Cerebellar nuclear complex (tissue), 1 donor: ENCODE measurements around the gene PMEPA1.

Source experiments
- DNase-seq, 2 experiments: peaks; one replicate each; lab custom pipeline; 2025; lab: John Stamatoyannopoulos, UW

PMEPA1 gene

DNA sequence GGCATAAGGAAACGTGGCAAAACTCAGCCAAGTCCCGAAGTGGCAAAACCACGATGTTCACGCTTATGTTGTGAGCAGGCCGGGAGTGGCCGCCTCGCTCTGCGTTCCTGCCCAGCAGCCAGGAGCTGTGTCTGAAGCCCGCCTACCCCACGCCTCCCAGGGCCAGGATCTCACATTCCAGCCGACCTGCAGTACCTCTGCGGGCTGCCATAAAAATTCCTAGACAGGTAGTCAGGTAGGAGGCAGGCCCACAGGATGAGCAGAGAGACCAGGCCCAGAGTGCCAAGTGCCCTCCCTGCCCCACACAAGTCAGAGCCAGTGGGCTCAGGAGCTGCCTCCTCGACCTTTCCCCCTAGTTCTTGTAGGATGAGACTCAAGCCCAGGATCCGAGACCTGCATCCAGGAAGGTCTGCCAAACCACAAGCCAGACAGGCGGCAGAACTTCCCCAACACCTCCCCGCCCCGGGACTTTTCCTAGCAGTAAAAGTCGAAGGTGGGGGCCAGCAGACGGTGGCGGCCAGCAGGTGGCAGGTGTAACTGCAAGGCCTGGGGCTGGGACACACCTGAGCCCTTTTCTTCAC lies 16.7 kb downstream of the PMEPA1 start:
- DNase-seq: no peak

DNA sequence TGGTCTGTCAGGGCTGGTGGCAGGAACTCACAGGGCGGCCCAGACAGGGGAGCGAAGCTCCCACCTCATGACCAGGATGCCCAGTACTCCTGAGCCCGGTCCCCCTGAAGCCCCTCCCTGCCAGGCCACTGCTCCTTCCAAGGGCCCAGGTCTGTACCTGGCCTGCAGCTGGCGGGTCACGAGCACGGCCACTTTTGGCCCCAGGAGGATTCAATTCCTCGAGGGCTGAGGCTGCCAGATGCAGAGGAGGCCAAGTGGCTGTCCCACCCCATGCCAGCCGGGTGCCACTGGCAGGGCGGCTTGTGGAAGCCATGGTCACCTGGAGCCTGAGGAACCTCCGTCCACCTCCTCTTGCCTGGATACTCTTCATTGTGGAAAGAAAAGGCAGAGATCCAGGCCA lies 17.4 kb downstream of the PMEPA1 start:
- no peak for DNase-seq

DNA sequence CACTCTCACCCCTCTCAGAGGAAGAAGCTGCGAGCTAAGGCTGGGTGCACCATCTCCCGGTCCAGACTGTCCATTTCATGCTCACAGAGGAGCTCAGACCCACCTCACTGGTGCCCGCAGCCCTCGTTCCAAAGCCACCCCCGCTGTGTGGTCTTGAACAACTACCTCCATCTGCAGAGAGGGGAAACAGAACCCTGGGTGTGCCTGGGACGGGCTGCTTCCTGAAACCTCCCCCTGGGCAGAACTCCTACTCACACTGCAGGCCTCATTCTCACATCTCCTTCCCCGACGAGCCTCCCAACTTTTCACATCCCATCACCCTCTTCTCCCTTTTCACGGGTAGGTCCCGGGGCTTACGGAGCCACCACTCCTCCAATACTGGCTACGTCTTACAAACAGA lies 18.1 kb downstream of the PMEPA1 start:
- no peak for DNase-seq

DNA sequence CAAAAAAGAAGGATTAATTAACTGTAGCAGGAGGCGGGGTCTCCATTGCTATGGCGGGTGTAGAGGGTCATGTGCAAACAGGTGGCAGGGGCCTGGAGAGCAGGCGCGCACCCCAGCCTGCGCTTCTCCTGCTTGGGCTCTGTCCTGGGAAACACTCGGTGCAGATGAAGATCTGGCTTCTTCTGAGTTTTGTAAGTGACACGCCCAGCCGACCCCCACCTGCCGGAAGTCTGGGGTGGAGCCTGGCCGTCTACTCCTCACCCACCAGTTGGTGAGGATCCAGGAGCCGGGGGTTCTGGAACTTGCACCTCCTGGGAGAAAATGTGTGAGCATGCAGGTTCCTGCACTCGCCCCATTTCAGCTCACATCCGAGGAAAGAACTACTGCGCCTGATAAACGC lies 19.3 kb downstream of the PMEPA1 start:
- DNase-seq: no peak

DNA sequence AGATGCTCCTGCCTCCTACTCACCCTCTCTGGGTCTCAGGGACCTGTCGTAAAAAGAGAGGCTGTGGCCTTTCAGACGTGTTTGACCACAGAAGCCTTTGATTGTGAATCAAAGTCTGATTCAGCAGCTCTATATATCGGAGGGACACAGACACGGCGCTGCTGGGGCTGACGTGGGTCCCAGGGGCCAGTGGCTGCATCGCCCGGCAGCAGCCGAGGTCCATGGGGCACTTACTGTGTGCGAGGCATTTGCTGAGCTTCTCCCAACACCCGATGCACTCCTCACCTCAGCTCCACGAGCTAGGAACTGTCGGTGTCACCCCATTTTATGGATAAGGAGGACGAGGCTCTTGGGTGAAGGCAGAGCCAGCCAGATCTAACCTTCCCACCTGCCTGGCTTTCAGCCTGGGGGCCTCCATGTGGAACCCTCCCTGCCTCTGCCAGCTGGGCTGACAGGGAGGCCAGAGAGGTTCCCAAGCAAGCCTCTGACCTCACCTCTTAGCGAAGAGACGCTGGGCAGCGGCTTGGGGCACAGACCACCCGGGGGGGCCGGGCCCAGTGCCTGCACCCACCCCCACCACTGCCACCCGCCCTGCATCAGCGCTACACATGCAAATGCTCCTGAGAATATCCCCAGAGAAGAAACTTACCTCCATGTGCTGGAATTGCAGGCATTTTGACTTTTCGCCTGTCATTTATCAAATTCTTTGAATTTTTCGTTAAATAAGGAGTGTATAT lies 19.9 kb downstream of the PMEPA1 start:
- no peak for DNase-seq

DNA sequence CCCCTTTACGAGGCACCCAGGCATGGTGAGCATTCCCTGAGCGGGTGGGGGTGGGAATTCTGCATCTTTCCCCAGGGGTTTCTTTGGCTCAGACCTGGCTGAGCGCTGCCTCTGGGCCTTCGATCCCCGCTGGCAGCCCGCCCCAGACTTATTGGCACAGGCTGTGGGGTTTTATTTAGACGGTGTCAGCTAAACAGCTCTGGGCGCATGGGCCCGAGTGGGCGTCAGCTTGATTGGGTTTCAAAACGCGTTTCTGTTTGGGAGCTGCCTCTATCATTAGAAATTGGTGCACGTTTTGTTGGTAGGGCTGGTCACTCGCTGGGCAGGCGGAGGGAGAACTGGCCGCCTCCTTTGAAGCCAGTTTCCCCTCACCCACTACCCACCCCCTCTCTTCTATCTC lies 21.0 kb downstream of the PMEPA1 start:
- DNase-seq: no peak

DNA sequence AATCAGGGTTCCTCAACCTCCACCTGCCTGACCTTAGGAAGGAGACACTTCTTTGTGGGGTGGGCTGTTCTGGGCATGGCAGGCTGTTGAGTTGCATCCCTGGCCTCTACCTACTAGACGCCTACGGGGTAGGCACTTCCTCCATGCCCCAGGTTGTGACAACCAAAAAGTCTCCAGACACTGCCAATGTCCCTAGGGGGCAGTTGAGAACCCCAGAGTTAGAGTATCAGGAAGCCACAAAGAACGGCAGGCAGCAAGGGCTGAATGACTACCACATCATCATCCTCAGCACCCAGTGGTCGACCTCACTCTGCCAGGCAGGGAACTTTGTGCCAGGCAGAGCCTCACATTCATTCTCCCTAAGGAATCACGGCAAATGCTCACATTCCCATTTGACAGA lies 21.5 kb downstream of the PMEPA1 start:
- no peak for DNase-seq

DNA sequence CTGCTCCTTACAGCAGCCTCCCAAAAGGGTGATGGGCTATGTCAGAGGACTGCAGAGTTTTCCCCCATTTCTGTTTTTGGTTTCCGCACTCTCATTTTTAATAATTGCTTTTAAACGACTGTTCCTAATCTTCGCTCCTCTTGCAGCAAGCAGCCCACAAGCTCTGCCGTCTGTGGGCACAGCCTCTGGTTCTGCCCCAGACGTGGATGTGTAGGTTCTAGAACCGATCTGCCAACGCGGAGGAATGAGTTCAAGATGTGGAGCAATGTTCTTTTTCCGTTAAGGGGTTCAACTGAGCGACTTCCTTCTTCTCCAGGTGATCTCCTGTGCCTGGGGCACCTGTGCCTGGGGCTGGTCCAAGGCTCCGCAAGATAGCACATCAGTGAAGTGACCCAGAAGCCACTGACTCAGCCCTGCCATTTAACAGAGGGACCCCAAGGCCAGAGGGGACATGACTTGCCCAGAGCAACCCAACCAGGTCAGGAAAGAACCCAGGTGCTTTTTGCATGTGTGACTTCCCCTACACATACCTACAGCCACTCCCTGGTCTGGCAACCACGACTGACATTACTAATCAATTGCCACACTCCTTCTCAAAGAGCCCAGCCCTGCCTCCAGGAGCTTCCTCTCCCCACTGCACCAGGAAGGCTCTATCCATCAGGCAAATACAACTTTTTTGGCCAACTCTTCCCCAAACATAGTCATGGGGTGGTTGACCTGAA lies 22.7 kb downstream of the PMEPA1 start:
- no peak for DNase-seq

DNA sequence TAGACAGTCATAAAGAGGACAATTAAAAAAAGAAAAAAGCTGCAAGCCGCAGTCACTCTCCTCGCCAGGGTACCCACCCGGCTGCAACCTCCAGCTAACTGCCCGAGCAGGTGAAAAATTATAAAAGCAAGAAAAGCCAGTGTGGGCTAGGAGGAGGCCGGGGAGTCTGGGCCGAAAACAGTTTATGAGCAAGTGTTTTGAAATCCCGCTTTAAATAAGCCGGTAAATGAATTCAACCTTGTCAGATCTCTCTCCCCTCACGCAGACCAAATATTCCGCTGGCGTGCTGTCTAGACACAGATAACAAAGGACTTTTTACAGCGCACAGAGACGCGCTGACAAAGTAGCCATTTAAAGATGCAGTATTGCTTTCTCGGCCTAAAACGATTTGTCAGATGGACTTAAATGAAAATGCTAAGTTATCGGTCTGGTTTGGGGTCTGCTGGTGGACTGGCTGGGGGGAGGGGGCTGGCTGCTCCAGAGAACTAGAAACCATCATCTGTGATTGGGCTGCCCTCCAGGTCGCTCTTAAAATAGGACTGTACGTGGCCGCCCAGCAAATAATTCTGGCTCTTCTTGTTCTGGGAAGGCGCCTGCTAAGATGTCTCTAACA lies 24.6 kb downstream of the PMEPA1 start:
- DNase-seq: no peak

DNA sequence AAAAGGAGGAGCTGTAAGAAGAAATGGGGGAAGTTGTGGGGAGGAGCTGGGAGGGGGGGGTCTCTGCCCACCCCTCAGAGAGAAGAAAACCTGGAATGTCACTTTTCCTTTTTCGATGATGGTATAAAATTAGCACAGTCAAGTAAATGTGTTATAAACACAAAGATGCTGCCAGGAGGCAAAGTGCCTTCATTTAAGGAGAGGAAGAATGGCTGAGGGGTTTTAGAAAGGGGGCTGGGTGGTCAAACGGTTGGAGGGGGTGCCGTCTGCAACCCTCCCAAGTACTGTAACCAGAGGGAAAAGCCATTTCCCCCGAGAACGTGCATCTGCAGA lies 25.0 kb downstream of the PMEPA1 start:
- DNase-seq: no peak

DNA sequence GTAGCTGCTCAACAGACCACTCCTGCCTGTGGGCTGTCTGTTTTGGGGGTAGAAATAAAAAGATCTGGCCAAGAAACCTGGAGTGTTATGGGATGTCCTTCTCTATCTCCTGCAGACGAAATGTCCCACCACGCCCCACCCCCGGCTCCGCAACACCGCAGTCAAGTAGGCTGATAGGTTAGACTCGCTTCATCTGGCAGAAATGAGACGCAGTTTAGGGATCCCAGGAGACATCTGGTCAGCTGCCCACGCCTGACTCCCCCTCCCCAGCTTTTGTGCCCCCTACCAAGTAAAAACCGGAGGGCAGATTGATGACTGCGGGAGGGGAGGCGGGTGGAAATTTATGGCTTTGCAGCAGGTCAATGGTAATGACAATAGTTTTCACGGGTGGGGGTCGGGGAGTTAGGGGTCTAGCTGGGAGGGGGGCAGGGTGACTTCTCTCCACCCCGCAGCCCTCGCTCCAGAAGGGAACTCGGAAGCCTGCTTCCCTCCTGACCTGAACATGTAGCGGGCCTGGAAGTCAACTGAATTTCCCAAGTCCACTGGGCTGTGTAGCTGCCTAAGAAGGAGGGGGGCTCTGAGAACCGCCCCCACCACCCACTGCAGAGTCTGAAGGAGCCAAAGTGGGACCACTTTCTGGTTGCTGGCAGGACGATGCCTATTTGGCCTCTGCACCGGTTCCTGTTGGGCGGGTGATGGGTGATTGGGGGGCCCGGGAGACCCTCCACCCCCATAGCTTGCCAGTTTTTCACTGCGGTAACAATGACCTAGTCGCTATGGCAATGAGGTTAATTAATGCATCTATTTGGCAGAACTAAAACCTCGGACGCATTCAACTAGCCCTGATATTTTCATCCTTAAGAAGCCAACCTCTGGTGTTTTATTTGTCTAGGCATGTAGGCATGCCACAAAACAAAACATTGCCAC lies 25.7 kb downstream of the PMEPA1 start:
- DNase-seq: no peak

DNA sequence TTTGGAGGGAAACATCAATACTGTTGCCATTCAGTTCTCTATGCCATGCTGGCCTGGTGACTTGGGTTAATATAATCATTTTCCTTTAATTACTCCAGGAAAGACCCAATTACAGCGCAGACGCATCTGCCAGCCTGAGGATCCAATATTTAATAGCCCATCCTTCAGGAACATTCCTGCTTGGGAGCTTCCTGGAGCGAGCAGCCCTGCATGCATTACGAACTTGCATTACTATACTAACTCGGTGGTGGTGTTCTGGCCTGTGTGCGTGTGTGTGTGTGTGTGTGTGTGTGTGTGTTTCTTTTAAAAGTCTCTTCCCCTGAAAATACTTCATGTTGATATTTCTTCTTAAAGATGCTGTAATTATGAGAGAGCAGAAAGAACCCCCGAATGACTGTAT lies 26.5 kb downstream of the PMEPA1 start:
- DNase-seq: no peak

DNA sequence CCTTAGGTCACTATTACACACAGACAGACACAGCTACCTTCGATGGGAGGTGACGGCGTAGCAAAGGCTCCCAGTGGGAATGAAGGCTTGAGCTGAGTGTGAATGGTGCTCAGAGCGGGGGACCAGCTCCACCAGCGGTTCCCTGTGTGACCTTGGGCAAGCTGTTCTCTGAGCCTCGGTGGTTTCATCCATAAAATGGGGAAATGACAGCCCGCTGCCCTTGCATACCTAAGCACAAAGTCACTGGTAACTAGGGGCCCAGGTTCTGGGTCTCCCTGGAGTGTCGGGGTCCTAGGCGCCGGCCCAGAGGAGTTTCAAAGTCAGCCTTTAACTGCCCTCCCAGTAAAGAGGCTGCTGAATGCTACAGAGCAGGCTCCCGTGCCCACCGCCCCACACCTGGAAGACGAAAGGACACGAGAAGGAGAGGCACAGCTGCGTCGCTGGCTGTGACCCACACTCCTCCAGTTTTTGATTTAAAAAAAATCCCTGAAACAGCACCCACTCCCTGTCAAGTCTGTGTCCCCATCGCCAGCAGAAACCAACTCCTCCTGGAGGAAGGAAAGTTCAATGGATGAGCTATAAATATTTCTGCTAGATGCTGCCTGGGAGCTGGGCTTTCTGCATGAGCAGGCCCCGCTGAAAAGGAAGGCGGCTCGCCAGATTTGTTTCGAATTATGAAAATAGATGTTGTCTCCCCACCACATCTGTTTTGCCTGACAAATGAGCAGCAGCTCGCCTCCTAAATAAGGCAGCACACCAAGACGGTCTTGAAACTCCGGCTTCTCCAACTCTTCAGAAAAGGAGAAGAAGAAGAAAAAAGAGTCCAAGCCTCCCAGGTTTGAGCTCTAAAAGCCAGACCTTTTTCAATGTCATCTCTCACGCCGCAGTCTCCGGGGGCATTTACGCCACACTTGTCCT lies 27.4 kb downstream of the PMEPA1 start:
- no peak for DNase-seq

DNA sequence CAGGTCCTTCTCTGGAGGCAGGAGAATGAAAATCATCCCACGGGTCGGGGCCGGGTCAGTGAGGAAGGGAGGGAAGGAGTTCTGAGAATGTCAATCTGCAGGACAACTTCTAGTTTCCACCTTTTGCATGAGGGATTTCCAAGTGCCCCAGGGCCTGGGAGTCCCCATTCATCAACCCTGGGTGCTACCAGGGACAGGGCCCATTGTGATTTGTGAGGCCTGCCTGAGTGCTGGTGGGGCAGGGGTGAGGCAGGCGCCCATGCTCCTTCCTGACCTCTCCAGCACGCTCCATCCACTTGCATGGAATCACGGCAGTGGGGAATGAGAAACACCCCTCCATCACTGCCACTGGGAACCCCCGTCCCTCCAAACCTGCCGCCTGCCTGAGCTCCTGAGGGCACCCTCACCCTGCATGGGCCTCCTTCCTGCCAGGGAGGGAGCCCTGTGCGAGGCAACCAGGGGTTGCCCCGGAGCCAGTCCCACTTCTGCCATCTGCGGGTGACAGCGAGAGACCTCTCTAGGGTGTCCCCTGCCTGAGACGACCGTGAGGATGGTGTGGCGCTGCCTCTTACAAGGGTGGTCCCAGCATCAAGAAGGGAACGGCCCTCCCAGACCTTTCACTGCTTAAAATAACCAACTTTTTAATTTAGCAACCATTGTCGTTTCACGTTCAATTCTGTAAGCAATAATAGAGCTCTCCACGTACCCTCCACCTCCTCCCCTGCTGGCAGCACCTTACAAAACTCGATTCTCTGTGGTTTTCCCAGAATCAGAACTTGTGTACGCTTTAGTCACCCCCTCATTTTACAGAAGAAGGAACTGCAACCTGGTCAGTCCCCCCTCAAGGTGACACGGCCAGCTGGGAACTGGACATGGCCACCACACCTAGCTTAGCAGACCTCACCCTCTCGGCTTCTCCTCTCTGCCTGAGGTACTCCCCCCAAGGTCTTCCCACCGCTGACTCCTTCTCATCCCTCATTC lies 28.6 kb downstream of the PMEPA1 start:
- DNase-seq: no peak

DNA sequence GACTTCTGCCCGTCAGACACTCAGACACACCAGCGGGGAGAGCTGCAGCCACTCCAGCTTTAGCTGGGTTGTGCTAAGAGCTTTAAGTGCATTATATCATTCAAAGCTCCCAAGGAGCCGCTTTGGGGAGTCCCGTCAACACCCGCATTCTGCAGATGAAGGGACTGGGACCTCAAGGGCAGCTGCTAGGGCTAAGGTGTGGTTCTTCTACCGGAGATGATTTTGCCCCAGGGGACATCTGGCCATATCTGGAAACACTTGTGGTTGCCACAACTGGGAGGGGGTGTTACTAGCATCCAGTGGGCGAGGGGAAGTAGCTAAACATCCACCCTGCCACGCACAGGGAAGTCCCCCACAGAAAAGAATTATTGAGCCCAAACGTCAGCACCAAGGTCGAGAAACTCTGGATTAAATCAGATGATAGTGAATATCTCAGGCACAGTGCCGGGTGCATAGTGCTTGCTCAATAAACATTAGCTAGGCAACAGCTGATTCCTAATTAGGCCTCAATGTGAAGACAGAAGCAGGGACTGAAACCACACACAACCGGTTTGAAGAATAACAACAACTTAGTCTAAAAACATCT lies 29.6 kb downstream of the PMEPA1 start:
- DNase-seq: no peak

DNA sequence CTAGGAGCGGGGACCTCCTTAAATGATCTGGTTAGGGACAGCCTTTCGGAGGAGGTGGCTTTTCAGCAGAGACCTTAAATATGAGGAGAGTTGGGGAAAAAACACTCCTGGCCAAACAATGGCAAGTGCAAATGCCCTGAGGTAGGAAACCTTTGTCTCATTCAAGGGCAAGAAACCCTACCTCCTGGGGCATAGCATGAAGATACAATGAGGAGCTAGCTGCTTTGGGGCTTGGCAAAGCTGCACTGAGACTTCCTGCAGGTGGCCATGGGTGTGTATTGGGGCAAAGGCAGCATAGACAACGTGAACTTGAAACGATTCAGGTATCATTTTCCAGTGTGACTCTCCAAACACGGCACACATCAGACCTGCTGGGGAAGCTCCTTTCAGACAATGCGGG lies 30.7 kb downstream of the PMEPA1 start:
- DNase-seq: no peak

DNA sequence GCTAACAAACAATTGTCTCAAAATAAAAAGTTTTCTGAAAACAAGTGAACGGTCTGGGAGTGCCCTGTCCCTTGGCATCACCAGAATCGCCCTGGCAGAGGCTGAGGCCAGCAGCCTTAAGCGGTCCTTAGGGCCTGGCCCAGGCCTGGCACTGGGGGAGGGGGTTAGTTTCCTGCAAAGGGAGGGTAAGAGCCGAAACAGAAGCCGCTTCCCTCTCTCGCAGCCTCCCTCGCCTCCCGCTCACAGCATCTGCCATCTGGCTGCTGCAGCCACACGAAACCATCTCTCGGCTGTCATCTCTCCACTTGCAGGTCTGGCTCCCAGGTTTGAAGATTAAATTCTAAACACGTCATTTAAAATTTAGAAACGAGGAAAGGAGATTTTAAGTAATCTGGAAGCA lies 31.5 kb downstream of the PMEPA1 start:
- no peak for DNase-seq

DNA sequence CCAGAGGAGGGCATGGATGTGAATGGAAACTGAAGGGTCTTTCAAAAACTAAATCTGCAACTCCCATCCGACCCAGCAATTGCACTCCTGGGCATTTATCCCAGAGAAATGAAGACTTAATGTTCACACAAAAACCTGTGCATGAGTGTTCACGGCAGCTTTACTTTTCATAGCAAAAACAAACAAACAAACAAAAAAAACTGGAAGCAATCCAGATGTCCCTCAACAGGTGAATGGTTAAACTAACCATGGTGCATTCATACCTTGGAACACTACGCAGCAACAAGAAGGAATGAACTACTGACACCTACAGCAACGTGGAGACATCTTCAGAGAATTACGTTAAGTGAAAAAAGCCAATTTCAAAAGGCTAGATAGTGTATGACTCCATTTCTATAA lies 32.2 kb downstream of the PMEPA1 start:
- no peak for DNase-seq
